ENCODE data around the gene ZNF710. TPM values are rescaled to one million over a fixed set of nuclear protein-coding genes. Genes with fewer than 3 reads are reported as not detected.
A peak's percentile ranks its signal among the peaks of the same experiment; 100 is the strongest.

Gene ZNF710
- total RNA-seq, 2 donors from 2014 or later = 3.4 to 5.2 TPM

- TF ChIP-seq CTCF (IDR thresholded peaks at IDR 0.05) = no peak
- DNase-seq (ENCODE audit: low spot score) = no peak
- Histone ChIP-seq H3K4me1 (peaks cover 0 to 63% of the 10 kb centered on the region in 2 donors), H3K27me3 (no peaks in the 10 kb centered on the region), H3K36me3 (peaks cover 7% of the 10 kb centered on the region), H3K4me3 (no peak overlapping the region), H3K27ac (peak overlapping the region; percentile 6 to 37), H3K9me3 (no peaks in the 10 kb centered on the region)
These were observed 62.0 kb downstream of the ZNF710 start for GRCh38 chr15:90062973-90063769.

- Histone ChIP-seq H3K4me1 (peaks cover 0 to 63% of the 10 kb centered on the region in 2 donors), H3K27me3 (no peaks in the 10 kb centered on the region), H3K27ac (peak overlapping the region; percentile 65 to 79), H3K36me3 (peaks cover 11% of the 10 kb centered on the region), H3K4me3 (no peak overlapping the region), H3K9me3 (no peaks in the 10 kb centered on the region)
- no peak for DNase-seq (ENCODE audit: low spot score)
- TF ChIP-seq CTCF (IDR thresholded peaks at IDR 0.05) = no peak
These were observed 62.7 kb downstream of the ZNF710 start for GRCh38 chr15:90063770-90064247.

- Histone ChIP-seq H3K27ac (peak overlapping the region; percentile 65 to 79), H3K27me3 (no peaks in the 10 kb centered on the region), H3K4me1 (peaks cover 0 to 52% of the 10 kb centered on the region in 2 donors), H3K9me3 (no peaks in the 10 kb centered on the region), H3K36me3 (peaks cover 11% of the 10 kb centered on the region), H3K4me3 (peak overlapping the region; percentile 4 to 19)
- TF ChIP-seq CTCF (IDR thresholded peaks at IDR 0.05) = no peak
- DNase-seq (ENCODE audit: low spot score) = no peak
These were observed 64.0 kb downstream of the ZNF710 start for GRCh38 chr15:90064911-90065681.

GRCh38 chr15:90065682-90066049 is 64.5 kb downstream of the ZNF710 start:
- no peak for DNase-seq (ENCODE audit: low spot score)
- peaks cover 0 to 48% of the 10 kb centered on the region in 2 donors for H3K4me1 ChIP-seq
- H3K4me3 ChIP-seq = no peak overlapping the region
- TF ChIP-seq CTCF (IDR thresholded peaks at IDR 0.05) = no peak
- H3K9me3 ChIP-seq = no peaks in the 10 kb centered on the region
- H3K27me3 ChIP-seq = no peaks in the 10 kb centered on the region
- H3K36me3 ChIP-seq = peaks cover 11% of the 10 kb centered on the region
- H3K27ac ChIP-seq = peak overlapping the region; percentile 65 to 79

- Histone ChIP-seq H3K4me1 (peaks cover 0 to 42% of the 10 kb centered on the region in 2 donors), H3K27me3 (no peaks in the 10 kb centered on the region), H3K4me3 (no peak overlapping the region), H3K27ac (no peak overlapping the region), H3K9me3 (no peaks in the 10 kb centered on the region), H3K36me3 (peaks cover 11% of the 10 kb centered on the region)
- no peak for TF ChIP-seq CTCF (IDR thresholded peaks at IDR 0.05)
- DNase-seq (ENCODE audit: low spot score) = no peak
These were observed 66.2 kb downstream of the ZNF710 start for GRCh38 chr15:90067181-90067952.
